HepG2 (cell line): ENCODE measurements around the gene ZDHHC14. TPM values are rescaled to one million over a fixed set of nuclear protein-coding genes. Genes with fewer than 3 reads are reported as not detected.
"Not testable (repeated sequence)": the region's sequence is repeated elsewhere in the genome, so short reads cannot be mapped to it uniquely, and the experiment has no call there.

Experiments
- ATAC-seq: fragments of 200-7000 bp; cut with Tn5 transposase; 3 replicates; pipeline ENCODE4 v1.9.1; 2020; ENCODE audit warnings: mild to moderate bottlenecking, moderate library complexity
- BruUV-seq: library from RNA; stranded (reverse); fragments of 400-500 nt; replicated peaks from 2 replicates; lab custom pipeline; 2021; lab: Mats Ljungman, UMichigan
- CTCF ChIA-PET: fragments of 300-600 bp; formaldehyde crosslinking; extraction: SDS; loops from one replicate; lab custom pipeline; 2021; ENCODE audit warnings: low total read pairs, inconsistent platforms, low intra/inter-chr PET ratio; lab: Yijun Ruan, JAX
- POLR2A ChIA-PET: fragments of 350-600 bp; sonication (Branson Sonifier 250); formaldehyde crosslinking; loops from one replicate; lab custom pipeline; 2020; ENCODE audit warnings: antibody characterized with exemption, inconsistent platforms; lab: Yijun Ruan, JAX
- DNase-seq: peaks from one replicate; pipeline ENCODE4 v3.0.0-alpha.2; 2015; ENCODE audit warnings: low spot score
- FAIRE-seq: peaks from 3 replicates; lab custom pipeline; 2011; peaks lifted over from hg19 to GRCh38; lab: Jason Lieb, UNC
- H2AFZ ChIP-seq: one replicate; pipeline ENCODE4 v1.6.1; 2011; ENCODE audit warnings: low read length, inconsistent platforms
- H3K27ac ChIP-seq: fragments of 300-600 bp; 3 replicates; pipeline ENCODE4 v1.8.0; 2011; ENCODE audit warnings: mixed run types, mild to moderate bottlenecking, mixed read lengths, low read length, inconsistent platforms; ENCODE audit not compliant: insufficient read depth; ENCODE audit errors: extremely low read length
- H3K27me3 ChIP-seq, 2 experiments: fragments of 200-600 bp in 1 of 2; 2 replicates in 1 of 2; 3 replicates in 1 of 2; pipeline versions ENCODE4 v1.6.0 to v1.8.0; 2011; ENCODE audit warnings: low read length in 2 of 2, mild to moderate bottlenecking in 2 of 2, moderate library complexity in 2 of 2, inconsistent platforms in 1 of 2; ENCODE audit not compliant: insufficient read depth in 2 of 2, control insufficient read depth in 1 of 2
- H3K36me3 ChIP-seq, 2 experiments: fragments of 200-600 bp in 1 of 2; replicated peaks in 1 of 2; 2 replicates in 1 of 2; 3 replicates in 1 of 2; pipeline versions ENCODE4 v1.5.1 to v1.8.0; 2011; ENCODE audit warnings: low read length in 2 of 2, inconsistent platforms in 1 of 2; ENCODE audit not compliant: insufficient read depth in 2 of 2, control insufficient read depth in 1 of 2
- H3K4me1 ChIP-seq: 2 replicates; pipeline ENCODE4 v1.5.1; 2012; ENCODE audit warnings: low read length, inconsistent platforms; ENCODE audit not compliant: insufficient read depth
- H3K4me2 ChIP-seq: 2 replicates; pipeline ENCODE4 v1.6.0; 2011; ENCODE audit warnings: low read depth, low read length, inconsistent platforms
- H3K4me3 ChIP-seq, 3 experiments: fragments of 200-600 bp in 1 of 3; sonication (generic), shearing (Covaris generic) in 1 of 3; replicated peaks in 1 of 3; 2 replicates each; pipeline ENCODE4 v1.5.1; 2011 to 2016; ENCODE audit warnings: low read length in 3 of 3, inconsistent platforms in 2 of 3, low read depth in 2 of 3, mild to moderate bottlenecking in 2 of 3, control low read depth in 1 of 3, mixed read lengths in 1 of 3; ENCODE audit not compliant: insufficient read depth in 1 of 3
- H3K79me2 ChIP-seq: one replicate; pipeline ENCODE4 v1.6.1; 2011; ENCODE audit warnings: low read length, inconsistent platforms; ENCODE audit not compliant: insufficient read depth
- H3K9ac ChIP-seq: 2 replicates; pipeline ENCODE4 v1.6.0; 2011; ENCODE audit warnings: mild to moderate bottlenecking, low read depth, low read length, inconsistent platforms; ENCODE audit not compliant: insufficient read depth
- H3K9me3 ChIP-seq: 2 replicates; pipeline ENCODE4 v1.5.1; 2012; ENCODE audit warnings: mild to moderate bottlenecking, low read length
- H4K20me1 ChIP-seq: 2 replicates; pipeline ENCODE4 v1.6.0; 2011; ENCODE audit warnings: inconsistent platforms, mild to moderate bottlenecking, low read length, moderate library complexity; ENCODE audit not compliant: insufficient read depth
- FIP1L1 ChIP-seq: fragments of 200-400 bp; formaldehyde crosslinking; IDR thresholded peaks from 2 replicates; pipeline ENCODE4 v1.6.1; 2018; ENCODE audit warnings: low read depth, mild to moderate bottlenecking, low read length, moderate library complexity, borderline replicate concordance; ENCODE audit not compliant: insufficient read depth
- HINFP ChIP-seq: sonication (generic); formaldehyde crosslinking; IDR thresholded peaks from 2 replicates; pipeline ENCODE4 v1.4.0; 2020; ENCODE audit warnings: low read depth, mild to moderate bottlenecking, missing genetic modification reagents
- HOXA9 ChIP-seq: sonication (generic); formaldehyde crosslinking; IDR thresholded peaks from 2 replicates; pipeline ENCODE4 v1.8.1; 2022; ENCODE audit warnings: missing genetic modification reagents, mild to moderate bottlenecking, moderate library complexity, borderline replicate concordance
- RORA ChIP-seq: sonication (generic); formaldehyde crosslinking; IDR thresholded peaks from 2 replicates; pipeline ENCODE4 v1.5.0; 2020; ENCODE audit warnings: mild to moderate bottlenecking, missing genetic modification reagents, moderate library complexity
- SIX1 ChIP-seq: sonication (generic); formaldehyde crosslinking; IDR thresholded peaks from 2 replicates; pipeline ENCODE4 v1.4.0; 2020; ENCODE audit warnings: missing genetic modification reagents, borderline replicate concordance
- SMAD3 ChIP-seq: sonication (generic); formaldehyde crosslinking; IDR thresholded peaks from 2 replicates; pipeline ENCODE4 v1.4.0; 2020; ENCODE audit warnings: missing genetic modification reagents
- ZNF225 ChIP-seq: sonication (generic); formaldehyde crosslinking; IDR thresholded peaks from 2 replicates; pipeline ENCODE4 v1.4.0; 2020; ENCODE audit warnings: mild to moderate bottlenecking, missing genetic modification reagents
- WGBS: methylation state at CpG from one replicate; pipeline ENCODE4 v1.1.6; 2017; ENCODE audit warnings: low lambda C conversion rate; 5-methylcytosine and 5-hydroxymethylcytosine counted together
- in situ Hi-C: cut with HindIII; loops from 2 replicates; pipeline ENCODE4 v1.10.0; 2017; ENCODE audit warnings: low pct_unique_long_range_greater_than_20kb; ENCODE audit not compliant: extremely low pct_ligation_motif_present
- intact Hi-C: fragments of 100-400 bp; cut with micrococcal nuclease; formaldehyde crosslinking; loops from one replicate; pipeline ENCODE4 v1.10.0; 2022; ENCODE audit not compliant: unreplicated experiment
- polyA plus RNA-seq, 8 experiments: library from polyadenylated mRNA; depleted of rRNA in 3 of 8; stranded (reverse) in 7 of 8; unstranded in 1 of 8; fragments of >200 nt; fragmentation: Illumina TruSeq in 4 of 8; extraction: Trizol in 4 of 8; gene quantifications; 2 replicates each; pipeline versions ENCODE4 v1.2.1 to v1.2.3, GENCODE V29; 2011 to 2016; ENCODE audit warnings: low read depth in 4 of 8, missing spikeins in 1 of 8, mixed read lengths in 1 of 8; ENCODE audit not compliant: insufficient read depth in 1 of 8
- total RNA-seq, 5 experiments: library from RNA; depleted of rRNA; stranded (reverse); fragments of >200 nt; fragmentation: Illumina TruSeq; extraction: Trizol; gene quantifications; 2 replicates each; pipeline ENCODE4 v1.2.3, GENCODE V29; 2016; ENCODE audit warnings: low read depth in 1 of 5
- TF ChIP-seq, protein P1 (sequence below): sonication (generic); formaldehyde crosslinking; IDR thresholded peaks from 2 replicates; pipeline ENCODE4 v1.5.0; 2020; ENCODE audit warnings: mild to moderate bottlenecking, missing genetic modification reagents, borderline replicate concordance
- TF ChIP-seq, protein P2 (sequence below): sonication (generic); formaldehyde crosslinking; IDR thresholded peaks from 2 replicates; pipeline ENCODE4 v1.5.1; 2020; ENCODE audit warnings: mild to moderate bottlenecking, missing genetic modification reagents, moderate library complexity

ZDHHC14 gene
- total and polyA plus RNA-seq, 2 of the 13 experiments (the other 11 are each of a cell fraction or from before 2014, with no cell fraction given), result 3.7 to 9.5 TPM

DNA sequence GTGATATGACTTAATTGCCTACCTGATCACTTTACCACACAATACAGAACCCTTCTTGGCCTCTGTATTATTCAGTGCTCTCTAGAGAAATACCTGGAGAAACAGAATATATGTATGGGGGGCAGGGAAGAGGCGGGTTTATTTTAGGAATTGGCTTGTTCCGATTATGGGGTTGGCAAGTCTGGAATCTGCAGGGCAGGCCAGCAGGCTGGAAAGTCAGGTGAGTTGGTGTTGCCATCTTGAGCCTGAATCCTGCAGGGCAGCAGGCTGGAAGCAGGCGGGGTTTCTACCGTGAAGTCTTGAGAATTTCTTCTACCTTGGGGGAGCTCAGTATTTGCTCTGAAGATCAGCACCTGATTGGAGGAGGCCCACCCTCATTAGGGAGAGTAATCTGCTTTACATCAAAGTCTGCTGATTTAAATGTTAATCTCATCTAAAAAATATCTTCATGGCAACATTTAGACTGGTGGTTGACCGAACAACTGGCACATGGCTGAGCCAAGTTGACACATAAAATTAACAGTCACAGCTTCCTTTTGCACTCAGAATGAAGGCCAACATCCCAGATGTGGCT, 193.9 kb downstream of the ZDHHC14 start (continued):
- TF ChIP-seq, protein P1, sequence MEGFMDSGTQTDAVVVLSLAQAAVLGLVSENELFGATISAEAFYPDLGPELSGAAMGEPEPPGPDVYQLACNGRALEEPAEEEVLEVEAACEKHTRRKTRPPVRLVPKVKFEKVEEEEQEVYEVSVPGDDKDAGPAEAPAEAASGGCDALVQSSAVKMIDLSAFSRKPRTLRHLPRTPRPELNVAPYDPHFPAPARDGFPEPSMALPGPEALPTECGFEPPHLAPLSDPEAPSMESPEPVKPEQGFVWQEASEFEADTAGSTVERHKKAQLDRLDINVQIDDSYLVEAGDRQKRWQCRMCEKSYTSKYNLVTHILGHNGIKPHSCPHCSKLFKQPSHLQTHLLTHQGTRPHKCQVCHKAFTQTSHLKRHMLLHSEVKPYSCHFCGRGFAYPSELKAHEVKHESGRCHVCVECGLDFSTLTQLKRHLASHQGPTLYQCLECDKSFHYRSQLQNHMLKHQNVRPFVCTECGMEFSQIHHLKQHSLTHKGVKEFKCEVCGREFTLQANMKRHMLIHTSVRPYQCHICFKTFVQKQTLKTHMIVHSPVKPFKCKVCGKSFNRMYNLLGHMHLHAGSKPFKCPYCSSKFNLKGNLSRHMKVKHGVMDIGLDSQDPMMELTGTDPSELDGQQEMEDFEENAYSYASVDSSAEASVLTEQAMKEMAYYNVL (CRISPR knock-in tag), result no peak
- TF ChIP-seq FIP1L1, result no peak

DNA sequence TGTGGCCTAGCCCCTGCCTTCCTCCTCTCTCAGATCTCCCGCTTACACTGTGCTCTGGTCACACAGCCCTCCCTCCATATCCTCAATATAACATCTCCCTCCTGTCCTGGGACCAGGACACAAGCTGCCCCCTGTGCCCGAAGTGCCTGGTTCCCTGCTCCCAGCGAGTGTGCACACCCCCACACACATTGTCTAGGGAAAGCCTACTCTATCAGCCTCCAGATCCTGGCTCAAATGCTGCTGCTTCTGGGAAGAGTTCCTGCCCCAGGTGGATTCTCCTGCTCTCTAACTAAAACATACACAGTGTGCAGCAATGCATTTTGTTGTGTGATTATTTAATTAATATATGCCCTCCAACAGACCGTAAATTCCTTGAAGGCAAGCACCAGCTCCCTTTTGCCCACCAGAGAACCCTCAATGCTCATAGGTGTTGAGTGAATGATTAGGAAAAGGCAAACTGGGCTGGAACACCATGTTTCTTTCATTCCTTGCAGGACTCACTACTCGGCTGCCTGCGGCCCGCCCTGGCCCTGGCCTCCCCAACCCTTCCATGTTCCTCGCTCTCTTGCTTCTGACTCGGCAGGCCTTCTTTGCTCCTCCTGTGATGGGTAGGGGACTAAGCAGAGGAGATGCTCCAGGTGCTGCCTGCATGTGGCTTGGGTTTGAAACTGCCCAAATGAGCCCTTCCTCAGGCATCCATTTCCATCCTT, 194.6 kb downstream of the ZDHHC14 start:
- no peak overlapping the region for H2AFZ ChIP-seq
- DNase-seq, result no peak
- H4K20me1 ChIP-seq, result no peaks in the 10 kb centered on the region
- WGBS, result 82% methylated on average over 9 of the region's 9 CpGs
- no peak overlapping the region for H3K4me2 ChIP-seq
- H3K4me1 ChIP-seq, result peaks cover 10% of the 10 kb centered on the region
- no peak overlapping the region for H3K9ac ChIP-seq
- BruUV-seq, result no TSS peak
- ChIA-PET CTCF (no interaction called here), POLR2A (interaction anchor here (1.2 kb wide), 1 partner anchor 11 kb away, joined by 3 read pairs; no protein-coding TSS in a partner anchor)
- no peaks in the 10 kb centered on the region for H3K9me3 ChIP-seq
- no peak for TF ChIP-seq SIX1 (CRISPR knock-in tag)
- no peak for TF ChIP-seq ZNF225 (CRISPR knock-in tag)
- no peak for TF ChIP-seq HINFP
- no peak for TF ChIP-seq SMAD3 (CRISPR knock-in tag)
- no peak for TF ChIP-seq RORA
- TF ChIP-seq, protein P2, sequence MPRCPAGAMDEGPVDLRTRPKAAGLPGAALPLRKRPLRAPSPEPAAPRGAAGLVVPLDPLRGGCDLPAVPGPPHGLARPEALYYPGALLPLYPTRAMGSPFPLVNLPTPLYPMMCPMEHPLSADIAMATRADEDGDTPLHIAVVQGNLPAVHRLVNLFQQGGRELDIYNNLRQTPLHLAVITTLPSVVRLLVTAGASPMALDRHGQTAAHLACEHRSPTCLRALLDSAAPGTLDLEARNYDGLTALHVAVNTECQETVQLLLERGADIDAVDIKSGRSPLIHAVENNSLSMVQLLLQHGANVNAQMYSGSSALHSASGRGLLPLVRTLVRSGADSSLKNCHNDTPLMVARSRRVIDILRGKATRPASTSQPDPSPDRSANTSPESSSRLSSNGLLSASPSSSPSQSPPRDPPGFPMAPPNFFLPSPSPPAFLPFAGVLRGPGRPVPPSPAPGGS (CRISPR knock-in tag), result no peak
- no peak for TF ChIP-seq HOXA9 (CRISPR knock-in tag)
- ATAC-seq, result no peak; the same call in 2 of the 3 replicates
- no peak for FAIRE-seq
- intact Hi-C loops (no loop called here), in situ Hi-C loops (no loop called here)
- H3K79me2 ChIP-seq, result no peaks in the 10 kb centered on the region
- H3K27ac ChIP-seq, result no peak overlapping the region
- H3K36me3 ChIP-seq, result no peaks in the 10 kb centered on the region
- H3K27me3 ChIP-seq, result no peaks in the 10 kb centered on the region
- H3K4me3 ChIP-seq, result no peak overlapping the region

DNA sequence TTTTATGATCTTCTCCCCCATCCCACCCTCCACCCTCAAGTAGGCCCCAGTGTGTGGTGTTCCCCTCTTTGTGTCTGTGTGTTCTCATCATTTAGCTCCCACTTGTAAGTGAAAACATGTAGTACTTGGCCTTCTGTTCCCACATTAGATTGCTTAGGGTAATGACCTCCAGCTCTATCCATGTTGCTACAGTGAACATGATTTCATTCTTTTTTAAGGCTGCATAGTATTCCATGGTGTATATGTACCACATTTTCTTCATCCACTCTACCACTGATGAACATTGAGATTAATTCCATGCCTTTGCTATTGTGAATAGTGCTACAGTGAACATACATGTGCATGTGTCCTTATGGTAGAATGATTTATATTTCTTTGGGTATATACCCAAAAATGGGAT, 196.0 kb downstream of the ZDHHC14 start:
- not testable (repeated sequence) for FAIRE-seq

More for the DNA sequence above, 196.0 kb downstream of the ZDHHC14 start:
- H3K9ac ChIP-seq, POLR2A ChIA-PET, BruUV-seq, H3K9me3 ChIP-seq, H3K36me3 ChIP-seq, H4K20me1 ChIP-seq, H3K4me1 ChIP-seq, in situ Hi-C loops, H3K4me2 ChIP-seq, intact Hi-C loops, H2AFZ ChIP-seq, ATAC-seq, H3K79me2 ChIP-seq, H3K4me3 ChIP-seq, CTCF ChIA-PET, DNase-seq, H3K27me3 ChIP-seq, H3K27ac ChIP-seq: not testable (repeated sequence)
